Effector memory CD8-positive, alpha-beta T cell (primary cell): ENCODE measurements around the gene PPP1R3C.

Experiments
- ATAC-seq: fragments of 150-1000 bp; cut with Tn5 transposase; replicated peaks from 2 replicates; pipeline ENCODE4 v1.10.0; 2021; ENCODE audit warnings: mild to moderate bottlenecking, moderate library complexity
- DNase-seq, 3 experiments: peaks; one replicate each; pipeline ENCODE4 v3.0.0; 2021
- H3K27ac Mint-ChIP-seq, 2 donors: one replicate each; pipeline ENCODE4 v1.8.0; 2022; ENCODE audit warnings: mild to moderate bottlenecking in 2 of 2, mixed read lengths in 2 of 2, moderate library complexity in 2 of 2
- H3K27me3 Mint-ChIP-seq, 2 donors: one replicate each; pipeline ENCODE4 v1.8.0; 2022; ENCODE audit warnings: mixed read lengths in 2 of 2
- H3K36me3 Mint-ChIP-seq: one replicate; pipeline ENCODE4 v1.8.0; 2022; ENCODE audit warnings: mild to moderate bottlenecking, moderate library complexity, mixed read lengths; ENCODE audit not compliant: insufficient read depth
- H3K4me1 Mint-ChIP-seq, 2 donors: one replicate each; pipeline ENCODE4 v1.8.0; 2022; ENCODE audit warnings: low read depth in 2 of 2, mixed read lengths in 2 of 2
- H3K4me3 Mint-ChIP-seq, 2 donors: one replicate each; pipeline ENCODE4 v1.8.0; 2022; ENCODE audit warnings: mild to moderate bottlenecking in 2 of 2, mixed read lengths in 2 of 2, moderate library complexity in 2 of 2
- H3K9me3 Mint-ChIP-seq, 2 donors: one replicate each; pipeline ENCODE4 v1.8.0; 2022; ENCODE audit warnings: mixed read lengths in 2 of 2

Gene PPP1R3C

GRCh38 chr10:91589015-91589657 lies 43.7 kb downstream of the PPP1R3C start:
- ATAC-seq = no peak
- DNase-seq = no peak
- Mint-ChIP-seq H3K4me1 (no peaks in the 10 kb centered on the region), H3K4me3 (no peak overlapping the region), H3K27ac (no peak overlapping the region), H3K36me3 (peaks cover 5% of the 10 kb centered on the region), H3K27me3 (peaks cover 31 to 51% of the 10 kb centered on the region in 2 donors), H3K9me3 (no peaks in the 10 kb centered on the region)

- ATAC-seq = no peak
- Mint-ChIP-seq H3K27me3 (peaks cover 22 to 47% of the 10 kb centered on the region in 2 donors), H3K9me3 (no peaks in the 10 kb centered on the region), H3K4me1 (no peaks in the 10 kb centered on the region), H3K36me3 (no peaks in the 10 kb centered on the region), H3K27ac (no peak overlapping the region), H3K4me3 (no peak overlapping the region)
- no peak for DNase-seq
Measured at GRCh38 chr10:91587710-91588638, 44.9 kb downstream of the PPP1R3C start.

GRCh38 chr10:91582153-91582554 lies 50.7 kb downstream of the PPP1R3C start:
- peaks cover 17 to 26% of the 10 kb centered on the region in 2 donors for H3K27me3 Mint-ChIP-seq
- ATAC-seq (no peak), DNase-seq (no peak)
- no peak overlapping the region for H3K4me3 Mint-ChIP-seq
- no peak overlapping the region for H3K27ac Mint-ChIP-seq
- H3K9me3 Mint-ChIP-seq = peaks cover 0 to 3% of the 10 kb centered on the region in 2 donors
- H3K4me1 Mint-ChIP-seq = no peaks in the 10 kb centered on the region
- no peaks in the 10 kb centered on the region for H3K36me3 Mint-ChIP-seq

- no peak for ATAC-seq
- H3K27ac Mint-ChIP-seq = no peak overlapping the region
- H3K27me3 Mint-ChIP-seq = peaks cover 19 to 26% of the 10 kb centered on the region in 2 donors
- no peaks in the 10 kb centered on the region for H3K36me3 Mint-ChIP-seq
- peaks cover 0 to 3% of the 10 kb centered on the region in 2 donors for H3K9me3 Mint-ChIP-seq
- no peaks in the 10 kb centered on the region for H3K4me1 Mint-ChIP-seq
- no peak for DNase-seq
- no peak overlapping the region for H3K4me3 Mint-ChIP-seq
Measured at GRCh38 chr10:91579329-91579985, 53.4 kb downstream of the PPP1R3C start.
